Kidney (tissue), 14 donors: Measurements from ENCODE around the gene VAMP7. TPM values are rescaled to one million over a fixed set of nuclear protein-coding genes. Genes with fewer than 3 reads are reported as not detected.

Experiments
- DNase-seq, 5 donors: peaks; one replicate each; pipeline ENCODE4 v3.0.0-alpha.2; 2013 to 2020
- FAIRE-seq: peaks from 2 replicates; lab custom pipeline; 2012; peaks lifted over from hg19 to GRCh38; lab: Jason Lieb, UNC
- H3K27ac ChIP-seq, 2 donors: one replicate each; pipeline ENCODE4 v1.7.0; 2013; ENCODE audit warnings: low read depth in 2 of 2, low read length in 2 of 2, inconsistent platforms in 1 of 2
- H3K27me3 ChIP-seq: one replicate; pipeline ENCODE4 v1.7.1; 2013; ENCODE audit warnings: low read length, inconsistent platforms; ENCODE audit not compliant: control insufficient read depth, insufficient read depth
- H3K36me3 ChIP-seq, 3 donors: one replicate each; pipeline versions ENCODE4 v1.7.0 to v1.7.1; 2013; ENCODE audit warnings: low read length in 3 of 3, control low read depth in 1 of 3, inconsistent platforms in 1 of 3; ENCODE audit not compliant: insufficient read depth in 3 of 3, control insufficient read depth in 2 of 3
- H3K4me1 ChIP-seq, 3 donors: one replicate each; pipeline versions ENCODE4 v1.7.0 to v1.7.1; 2013; ENCODE audit warnings: low read length in 3 of 3, inconsistent platforms in 1 of 3, low read depth in 1 of 3; ENCODE audit not compliant: control insufficient read depth in 2 of 3, insufficient read depth in 2 of 3
- H3K4me3 ChIP-seq, 3 donors: one replicate each; pipeline versions ENCODE4 v1.7.0 to v1.8.1; 2013; ENCODE audit warnings: low read length in 3 of 3, control low read depth in 1 of 3, inconsistent platforms in 1 of 3
- H3K9ac ChIP-seq, 3 donors: one replicate each; pipeline versions ENCODE4 v1.7.0 to v1.7.1; 2013; ENCODE audit warnings: low read length in 3 of 3, control low read depth in 1 of 3, inconsistent platforms in 1 of 3
- H3K9me3 ChIP-seq, 3 donors: one replicate each; pipeline versions ENCODE4 v1.7.0 to v1.7.1; 2013; ENCODE audit warnings: low read length in 3 of 3, control low read depth in 1 of 3, inconsistent platforms in 1 of 3; ENCODE audit not compliant: control insufficient read depth in 2 of 3, insufficient read depth in 1 of 3
- intact Hi-C: fragments of 100-400 bp; cut with DNase I; formaldehyde crosslinking; loops from one replicate; pipeline ENCODE4 v1.11.1; 2022
- polyA plus RNA-seq: library from polyadenylated mRNA; stranded (reverse); fragments of 350-450 nt; fragmentation: Illumina TruSeq; extraction: RNeasy Lipid Tissue Mini Kit (QIAGEN cat#74804); gene quantifications from one replicate; pipeline ENCODE4 v1.2.3, GENCODE V29; 2014; ENCODE audit warnings: low read depth, low replicate concordance; ENCODE audit not compliant: insufficient read depth
- total RNA-seq: library from RNA; stranded (reverse); fragmentation: NEBNext Ultra II Directional; extraction: Animal tissue kit (Norgen Biotek cat#: 25700); gene quantifications from one replicate; pipeline ENCODE4 v1.2.1, GENCODE V29; 2021
- TF ChIP-seq, protein P1 (sequence below): IDR thresholded peaks from 3 replicates; pipeline ENCODE4 v1.5.1; 2012; ENCODE audit warnings: mild to moderate bottlenecking, moderate library complexity, borderline replicate concordance; ENCODE audit not compliant: insufficient read depth; ENCODE audit errors: extremely low read depth
- donor health status: control.
- donor health status: control.
- donor health status: control.
- donor health status: control.
- donor health status: control.
- donor health status: DM: yes; HTN: yes; CAD: no.
- donor health status: Normal renal cell carcinoma (clear cell type).

The VAMP7 gene
- total and polyA plus RNA-seq, 2 donors from 2014 or later: 32.5 to 40.4 TPM

GRCh38 chrX:155888139-155888538 lies 7.0 kb downstream of the VAMP7 start:
- no peaks in the 10 kb centered on the region for H3K27me3 ChIP-seq
- DNase-seq (no peak), FAIRE-seq (no peak)
- peaks cover 0 to 9% (median 0%) of the 10 kb centered on the region in 3 donors for H3K36me3 ChIP-seq
- H3K4me3 ChIP-seq: no peak overlapping the region
- H3K9me3 ChIP-seq: no peaks in the 10 kb centered on the region
- no peaks in the 10 kb centered on the region for H3K4me1 ChIP-seq
- TF ChIP-seq, protein P1, sequence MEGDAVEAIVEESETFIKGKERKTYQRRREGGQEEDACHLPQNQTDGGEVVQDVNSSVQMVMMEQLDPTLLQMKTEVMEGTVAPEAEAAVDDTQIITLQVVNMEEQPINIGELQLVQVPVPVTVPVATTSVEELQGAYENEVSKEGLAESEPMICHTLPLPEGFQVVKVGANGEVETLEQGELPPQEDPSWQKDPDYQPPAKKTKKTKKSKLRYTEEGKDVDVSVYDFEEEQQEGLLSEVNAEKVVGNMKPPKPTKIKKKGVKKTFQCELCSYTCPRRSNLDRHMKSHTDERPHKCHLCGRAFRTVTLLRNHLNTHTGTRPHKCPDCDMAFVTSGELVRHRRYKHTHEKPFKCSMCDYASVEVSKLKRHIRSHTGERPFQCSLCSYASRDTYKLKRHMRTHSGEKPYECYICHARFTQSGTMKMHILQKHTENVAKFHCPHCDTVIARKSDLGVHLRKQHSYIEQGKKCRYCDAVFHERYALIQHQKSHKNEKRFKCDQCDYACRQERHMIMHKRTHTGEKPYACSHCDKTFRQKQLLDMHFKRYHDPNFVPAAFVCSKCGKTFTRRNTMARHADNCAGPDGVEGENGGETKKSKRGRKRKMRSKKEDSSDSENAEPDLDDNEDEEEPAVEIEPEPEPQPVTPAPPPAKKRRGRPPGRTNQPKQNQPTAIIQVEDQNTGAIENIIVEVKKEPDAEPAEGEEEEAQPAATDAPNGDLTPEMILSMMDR: no peak
- no peak overlapping the region for H3K9ac ChIP-seq
- intact Hi-C loops: no loop called here
- H3K27ac ChIP-seq: no peak overlapping the region

- TF ChIP-seq, protein P1: no peak
- FAIRE-seq (no peak), DNase-seq (no peak)
- no peaks in the 10 kb centered on the region for H3K9me3 ChIP-seq
- H3K9ac ChIP-seq: no peak overlapping the region
- intact Hi-C loops: no loop called here
- no peak overlapping the region for H3K4me3 ChIP-seq
- H3K27me3 ChIP-seq: no peaks in the 10 kb centered on the region
- H3K27ac ChIP-seq: no peak overlapping the region
- peaks cover 0 to 14% (median 0%) of the 10 kb centered on the region in 3 donors for H3K36me3 ChIP-seq
- H3K4me1 ChIP-seq: no peaks in the 10 kb centered on the region
These were observed 8.2 kb downstream of the VAMP7 start for GRCh38 chrX:155889328-155889727.

GRCh38 chrX:155891446-155892210 lies 10.5 kb downstream of the VAMP7 start:
- DNase-seq (no peak), FAIRE-seq (no peak)
- Histone ChIP-seq H3K9ac (no peak overlapping the region), H3K27me3 (no peaks in the 10 kb centered on the region), H3K36me3 (peaks cover 0 to 14% (median 0%) of the 10 kb centered on the region in 3 donors), H3K27ac (no peak overlapping the region), H3K4me1 (no peaks in the 10 kb centered on the region), H3K4me3 (no peak overlapping the region), H3K9me3 (no peaks in the 10 kb centered on the region)
- intact Hi-C loops: no loop called here
- TF ChIP-seq, protein P1: no peak
